ENCODE results near the gene DISP2. TPM values are rescaled to one million over a fixed set of nuclear protein-coding genes. Genes with fewer than 3 reads are reported as not detected.

DISP2 gene
- total RNA-seq, 1 donor from 2014 or later: 3.7 TPM

DNA sequence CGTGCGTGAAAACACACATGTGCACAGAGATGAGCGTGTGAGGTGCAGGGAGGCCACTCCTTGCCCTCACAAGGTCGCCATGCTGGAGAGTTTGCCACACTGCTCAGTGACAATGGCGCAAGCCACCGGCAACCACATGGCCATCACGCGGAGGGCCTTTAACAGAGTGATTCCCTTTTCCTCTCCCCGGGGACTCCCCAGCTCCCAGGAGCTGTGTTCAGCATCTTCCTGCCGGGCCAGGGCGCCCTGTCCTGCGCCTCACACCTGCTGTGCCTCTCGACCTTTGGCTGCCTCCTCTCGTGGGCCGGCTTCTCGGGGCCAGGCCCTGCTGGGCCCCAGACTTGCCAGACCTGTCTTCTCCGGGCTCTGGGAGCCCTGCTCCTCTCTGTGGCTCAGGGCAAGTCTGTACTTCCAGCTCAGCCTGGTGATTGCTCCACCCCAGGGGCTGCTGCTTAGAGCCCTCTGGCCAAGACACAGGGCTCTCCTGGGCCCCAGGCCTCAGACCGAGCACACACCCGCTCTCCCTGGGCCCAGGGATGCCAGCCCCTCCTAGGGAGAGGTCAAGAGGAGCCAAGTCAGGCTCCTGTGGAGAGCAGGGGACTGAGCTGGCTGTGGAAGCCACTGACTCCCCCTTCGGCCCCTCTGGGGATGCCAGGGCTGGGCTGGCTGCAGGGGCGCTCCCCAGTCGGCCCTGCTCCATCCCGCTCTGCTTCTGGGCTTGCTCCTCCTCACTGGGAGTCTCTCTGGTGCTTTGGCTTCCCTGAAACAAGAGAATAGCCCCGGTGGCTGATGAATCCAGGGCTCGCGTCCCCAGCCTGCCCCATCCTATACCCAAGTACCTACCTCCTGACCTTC, 22.9 kb upstream of the DISP2 start:
- FAIRE-seq (no peak), DNase-seq (ENCODE audit: low read depth) (no peak)
- TF ChIP-seq, protein P1, sequence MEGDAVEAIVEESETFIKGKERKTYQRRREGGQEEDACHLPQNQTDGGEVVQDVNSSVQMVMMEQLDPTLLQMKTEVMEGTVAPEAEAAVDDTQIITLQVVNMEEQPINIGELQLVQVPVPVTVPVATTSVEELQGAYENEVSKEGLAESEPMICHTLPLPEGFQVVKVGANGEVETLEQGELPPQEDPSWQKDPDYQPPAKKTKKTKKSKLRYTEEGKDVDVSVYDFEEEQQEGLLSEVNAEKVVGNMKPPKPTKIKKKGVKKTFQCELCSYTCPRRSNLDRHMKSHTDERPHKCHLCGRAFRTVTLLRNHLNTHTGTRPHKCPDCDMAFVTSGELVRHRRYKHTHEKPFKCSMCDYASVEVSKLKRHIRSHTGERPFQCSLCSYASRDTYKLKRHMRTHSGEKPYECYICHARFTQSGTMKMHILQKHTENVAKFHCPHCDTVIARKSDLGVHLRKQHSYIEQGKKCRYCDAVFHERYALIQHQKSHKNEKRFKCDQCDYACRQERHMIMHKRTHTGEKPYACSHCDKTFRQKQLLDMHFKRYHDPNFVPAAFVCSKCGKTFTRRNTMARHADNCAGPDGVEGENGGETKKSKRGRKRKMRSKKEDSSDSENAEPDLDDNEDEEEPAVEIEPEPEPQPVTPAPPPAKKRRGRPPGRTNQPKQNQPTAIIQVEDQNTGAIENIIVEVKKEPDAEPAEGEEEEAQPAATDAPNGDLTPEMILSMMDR (IDR thresholded peaks at IDR 0.05; ENCODE audit: insufficient read depth, low read depth, low read length): no peak
- TF ChIP-seq EZH2 (IDR thresholded peaks at IDR 0.05; ENCODE audit: insufficient read depth, low read length): no peak
- Histone ChIP-seq H4K20me1 (ENCODE audit: insufficient read depth, low read length) (peaks cover 10% of the 10 kb centered on the region), H3K9ac (ENCODE audit: low read length) (peak overlapping the region; percentile 60), H3K4me2 (ENCODE audit: low read length) (peak overlapping the region; percentile 36), H3K27me3 (ENCODE audit: insufficient read depth, low read length) (no peaks in the 10 kb centered on the region), H3K9me3 (ENCODE audit: insufficient read depth, low read depth, low read length) (no peaks in the 10 kb centered on the region), H3K4me1 (ENCODE audit: insufficient read depth, low read length) (peaks cover 46% of the 10 kb centered on the region), H3K79me2 (ENCODE audit: insufficient read depth, low read length) (peaks cover 32% of the 10 kb centered on the region), H3K4me3 (ENCODE audit: insufficient read depth, low read depth, low read length) (no peak overlapping the region), H3K36me3 (ENCODE audit: insufficient read depth, low read length) (peaks cover 3% of the 10 kb centered on the region), H2AFZ (ENCODE audit: low read depth, low read length) (no peak overlapping the region), H3K27ac (ENCODE audit: low read depth, low read length) (no peak overlapping the region)
- Mint-ChIP-seq H3K27me3 (ENCODE audit: low read depth, unreplicated experiment) (no peaks in the 10 kb centered on the region), H3K36me3 (ENCODE audit: low read depth, unreplicated experiment) (peaks cover 10% of the 10 kb centered on the region), H3K4me3 (ENCODE audit: unreplicated experiment) (no peak overlapping the region), H3K27ac (ENCODE audit: unreplicated experiment) (no peak overlapping the region), H3K9me3 (ENCODE audit: unreplicated experiment) (peaks cover 2% of the 10 kb centered on the region), H3K4me1 (ENCODE audit: low read depth, unreplicated experiment) (peaks cover 45% of the 10 kb centered on the region)

DNA sequence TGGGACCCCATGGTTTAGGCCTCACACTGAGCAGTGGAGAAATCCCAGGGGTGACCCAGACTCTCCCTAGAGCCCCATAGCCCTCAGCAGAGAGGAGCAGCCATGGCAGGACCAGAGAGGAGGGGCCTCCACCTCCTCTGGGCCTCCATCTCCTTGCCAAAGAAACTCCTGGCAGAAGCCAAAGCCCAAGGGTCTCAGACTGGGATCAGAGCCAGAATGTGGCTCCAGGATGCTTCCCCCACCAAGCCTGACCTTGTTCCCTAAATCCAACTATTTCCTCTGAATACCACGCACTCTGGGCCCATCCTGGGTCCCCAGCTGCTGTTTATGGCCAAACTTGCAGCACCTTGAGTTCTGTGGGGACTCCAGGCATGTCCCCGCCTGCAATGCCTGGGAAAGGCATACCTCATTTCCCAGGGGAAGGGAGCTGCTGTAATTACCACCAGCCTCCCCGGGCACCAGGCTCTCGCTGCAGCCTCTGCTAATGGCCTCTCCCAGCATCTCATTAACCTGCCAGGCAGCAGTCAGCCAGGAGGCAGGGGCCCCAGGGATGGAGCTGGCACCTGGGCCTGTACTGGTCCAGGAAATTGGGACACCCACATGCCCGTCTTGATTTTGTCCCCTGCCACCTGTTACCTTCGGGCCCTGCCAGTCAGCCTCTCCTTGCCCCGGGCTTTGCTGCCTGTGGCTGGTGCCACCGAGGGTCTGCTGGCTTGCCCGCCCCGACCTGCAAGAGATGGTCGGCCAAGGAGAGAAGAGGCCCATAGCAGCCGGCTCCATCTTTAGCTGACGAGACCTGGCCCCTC, 21.9 kb upstream of the DISP2 start:
- no peak overlapping the region for H3K27ac Mint-ChIP-seq (ENCODE audit: unreplicated experiment)
- Histone ChIP-seq H3K27me3 (ENCODE audit: insufficient read depth, low read length) (no peaks in the 10 kb centered on the region), H3K4me2 (ENCODE audit: low read length) (no peak overlapping the region), H2AFZ (ENCODE audit: low read depth, low read length) (no peak overlapping the region), H4K20me1 (ENCODE audit: insufficient read depth, low read length) (peaks cover 10% of the 10 kb centered on the region), H3K4me3 (ENCODE audit: insufficient read depth, low read depth, low read length) (no peak overlapping the region), H3K36me3 (ENCODE audit: insufficient read depth, low read length) (peaks cover 3% of the 10 kb centered on the region), H3K27ac (ENCODE audit: low read depth, low read length) (no peak overlapping the region), H3K79me2 (ENCODE audit: insufficient read depth, low read length) (peaks cover 36% of the 10 kb centered on the region), H3K4me1 (ENCODE audit: insufficient read depth, low read length) (peaks cover 55% of the 10 kb centered on the region), H3K9me3 (ENCODE audit: insufficient read depth, low read depth, low read length) (no peaks in the 10 kb centered on the region), H3K9ac (ENCODE audit: low read length) (peak overlapping the region; percentile 15)
- H3K9me3 Mint-ChIP-seq (ENCODE audit: unreplicated experiment): peaks cover 2% of the 10 kb centered on the region
- no peak for FAIRE-seq
- no peak for DNase-seq (ENCODE audit: low read depth)
- no peaks in the 10 kb centered on the region for H3K27me3 Mint-ChIP-seq (ENCODE audit: low read depth, unreplicated experiment)
- H3K4me1 Mint-ChIP-seq (ENCODE audit: low read depth, unreplicated experiment): peaks cover 39% of the 10 kb centered on the region
- H3K4me3 Mint-ChIP-seq (ENCODE audit: unreplicated experiment): no peak overlapping the region
- TF ChIP-seq, protein P1 (IDR thresholded peaks at IDR 0.05; ENCODE audit: insufficient read depth, low read depth, low read length): no peak
- peaks cover 8% of the 10 kb centered on the region for H3K36me3 Mint-ChIP-seq (ENCODE audit: low read depth, unreplicated experiment)
